HG03521 (cell line): ENCODE measurements around the gene KRTCAP2.
"Not testable (repeated sequence)": the region's sequence is repeated elsewhere in the genome, so short reads cannot be mapped to it uniquely, and the experiment has no call there.

Source experiments
- ATAC-seq: cut with Tn5 transposase; IDR thresholded peaks from one replicate; pipeline ENCODE4 v1.9.1; 2021; ENCODE audit warnings: mild to moderate bottlenecking, moderate library complexity; ENCODE audit not compliant: unreplicated experiment

The KRTCAP2 gene

DNA sequence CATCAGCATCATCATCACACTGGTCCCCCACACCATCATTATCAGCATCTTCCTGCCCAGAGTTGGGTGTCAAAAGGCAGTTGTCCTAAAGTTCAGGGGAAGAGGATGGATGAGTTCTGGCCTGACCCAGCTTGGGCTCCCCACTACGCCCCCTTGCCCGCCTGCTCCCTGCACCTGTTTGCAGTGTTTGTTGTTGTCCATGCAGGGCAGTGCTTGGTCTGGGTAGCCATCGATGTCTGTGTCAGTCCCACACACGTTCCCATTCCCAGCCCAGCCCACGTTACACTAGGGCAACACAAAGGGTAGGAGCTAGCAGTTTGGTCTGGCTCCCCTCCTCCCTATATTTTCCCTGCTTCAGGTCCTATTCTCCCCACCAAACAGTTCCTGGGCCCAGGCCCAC lies 27.8 kb upstream of the KRTCAP2 start:
- no peak for ATAC-seq

- no peak for ATAC-seq
These were observed 26.7 kb upstream of the KRTCAP2 start for GRCh38 chr1:155199792-155200191.

- no peak for ATAC-seq
These were observed 25.4 kb upstream of the KRTCAP2 start for GRCh38 chr1:155198547-155198906.

DNA sequence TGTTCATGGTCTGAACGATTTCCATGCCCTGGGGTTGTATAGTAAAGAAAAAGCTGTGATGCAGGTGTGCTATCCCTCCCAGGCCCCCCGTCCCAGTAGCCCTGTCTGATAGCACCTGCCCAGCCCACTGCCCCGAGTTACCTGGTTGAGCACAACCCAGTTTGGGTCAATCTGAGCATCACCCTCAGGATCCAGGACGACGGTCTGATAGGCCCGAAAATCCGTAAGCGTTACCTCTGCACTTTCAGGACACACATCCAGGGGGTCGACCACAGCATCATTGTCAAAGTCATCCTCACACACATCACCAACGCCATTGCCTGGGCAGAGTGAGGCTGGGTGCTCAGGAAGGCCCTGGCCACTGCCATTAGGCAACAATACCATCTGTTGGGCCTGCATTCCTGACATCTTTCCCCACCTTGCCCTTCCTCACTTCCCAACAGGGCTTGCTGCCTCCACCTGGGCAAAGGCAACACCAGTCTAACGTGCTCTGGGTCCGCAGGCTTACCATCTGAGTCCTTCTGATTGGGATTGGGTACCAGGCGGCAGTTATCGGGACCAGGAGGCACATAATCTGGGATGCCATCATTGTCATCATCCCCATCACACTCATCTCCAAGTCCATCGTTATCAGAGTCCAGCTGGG lies 24.9 kb upstream of the KRTCAP2 start:
- no peak for ATAC-seq

GRCh38 chr1:155196893-155197638 lies 24.0 kb upstream of the KRTCAP2 start:
- no peak for ATAC-seq

DNA sequence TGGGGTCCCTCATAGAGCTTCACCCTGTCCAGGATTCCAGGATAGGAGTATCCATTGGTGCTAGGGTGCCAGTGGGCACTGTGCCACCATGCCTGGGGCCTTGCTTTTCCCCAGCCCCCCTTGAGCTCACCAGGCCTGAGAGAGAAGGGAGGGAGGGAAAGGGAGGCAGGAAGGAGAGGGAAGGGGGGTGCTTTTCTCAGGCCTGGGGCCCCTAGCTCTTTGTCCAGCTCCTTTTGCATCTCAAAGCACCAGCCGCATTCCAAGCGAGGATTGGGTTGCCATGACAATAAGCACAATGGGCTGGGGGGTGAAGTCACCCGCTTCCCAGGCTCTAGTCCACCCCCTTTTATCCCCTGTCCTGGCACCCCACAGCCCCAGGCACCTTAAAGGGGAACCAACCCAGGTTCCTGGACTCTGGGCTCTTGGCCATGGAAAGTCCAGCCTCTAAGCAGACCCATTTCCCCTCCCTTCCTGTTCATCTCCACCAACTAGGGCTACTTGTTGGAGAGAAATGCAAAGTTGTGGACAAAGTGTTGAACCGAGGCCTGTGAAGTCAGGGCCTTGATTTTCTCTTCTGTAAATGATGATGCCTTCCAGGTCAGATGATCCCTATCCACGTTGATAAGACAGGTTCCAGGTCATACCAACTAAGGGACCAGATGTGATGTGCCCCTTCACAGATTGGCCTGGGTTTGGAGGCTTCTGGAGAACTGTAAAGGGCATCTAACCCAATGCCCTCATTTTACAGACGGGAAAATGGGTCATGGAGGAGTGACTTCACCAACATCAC lies 23.2 kb upstream of the KRTCAP2 start:
- ATAC-seq: no peak

DNA sequence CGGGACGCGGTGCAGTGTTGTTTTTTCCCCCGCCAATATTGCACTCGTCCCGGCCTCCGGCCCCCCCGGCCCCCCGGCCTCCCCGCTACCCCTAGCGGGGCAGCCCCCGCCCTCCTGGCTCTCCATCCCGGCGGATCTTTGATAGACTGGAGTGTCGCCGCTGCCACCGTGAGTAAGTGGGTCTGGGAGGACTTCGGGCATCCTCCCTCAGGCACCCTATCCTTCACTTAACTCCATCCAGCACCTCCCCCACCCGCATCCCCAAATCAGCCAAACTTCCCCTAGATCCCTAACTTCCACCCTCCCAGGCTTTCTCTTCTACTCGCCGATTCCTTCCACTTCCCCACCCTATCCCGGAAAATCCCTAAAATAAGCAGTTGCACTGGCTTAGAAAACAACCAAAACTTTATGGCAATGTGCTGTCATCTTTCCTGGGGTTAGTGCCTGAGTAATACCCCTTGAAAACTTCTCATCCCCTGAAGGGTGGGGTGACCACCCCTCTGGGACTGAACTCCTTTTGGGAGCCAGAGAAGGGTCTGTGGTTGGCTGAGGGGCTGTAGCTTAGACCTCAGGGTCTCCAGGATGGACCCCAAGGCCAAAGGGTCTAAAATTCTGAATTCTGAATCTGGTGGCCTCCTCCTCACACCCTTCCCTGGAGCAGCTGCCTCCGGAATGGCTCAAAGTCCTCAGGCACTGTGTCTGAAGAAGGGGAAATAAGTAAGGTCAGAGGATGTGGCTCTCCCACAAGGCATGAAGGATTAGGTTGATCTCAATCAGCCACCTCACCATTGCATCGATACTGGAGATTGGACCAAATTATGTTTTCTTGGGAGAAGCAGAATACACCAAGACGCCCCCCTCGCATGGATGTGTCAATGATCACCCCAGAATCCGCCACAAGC lies 22.3 kb upstream of the KRTCAP2 start:
- ATAC-seq: no peak

DNA sequence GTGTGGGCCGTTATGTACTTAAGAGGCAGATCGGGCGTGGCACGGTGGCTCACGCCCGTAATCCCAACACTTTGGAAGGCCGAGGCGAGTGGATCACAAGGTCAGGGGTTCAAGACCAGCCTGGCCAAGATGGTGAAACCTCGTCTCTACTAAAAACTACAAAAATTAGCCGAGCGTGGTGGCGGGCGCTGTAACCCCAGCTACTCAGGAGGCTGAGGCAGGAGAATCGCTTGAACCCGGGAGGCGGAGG lies 20.8 kb upstream of the KRTCAP2 start:
- not testable (repeated sequence) for ATAC-seq

GRCh38 chr1:155193275-155193990 lies 20.3 kb upstream of the KRTCAP2 start:
- peak; percentile 56 for ATAC-seq

DNA sequence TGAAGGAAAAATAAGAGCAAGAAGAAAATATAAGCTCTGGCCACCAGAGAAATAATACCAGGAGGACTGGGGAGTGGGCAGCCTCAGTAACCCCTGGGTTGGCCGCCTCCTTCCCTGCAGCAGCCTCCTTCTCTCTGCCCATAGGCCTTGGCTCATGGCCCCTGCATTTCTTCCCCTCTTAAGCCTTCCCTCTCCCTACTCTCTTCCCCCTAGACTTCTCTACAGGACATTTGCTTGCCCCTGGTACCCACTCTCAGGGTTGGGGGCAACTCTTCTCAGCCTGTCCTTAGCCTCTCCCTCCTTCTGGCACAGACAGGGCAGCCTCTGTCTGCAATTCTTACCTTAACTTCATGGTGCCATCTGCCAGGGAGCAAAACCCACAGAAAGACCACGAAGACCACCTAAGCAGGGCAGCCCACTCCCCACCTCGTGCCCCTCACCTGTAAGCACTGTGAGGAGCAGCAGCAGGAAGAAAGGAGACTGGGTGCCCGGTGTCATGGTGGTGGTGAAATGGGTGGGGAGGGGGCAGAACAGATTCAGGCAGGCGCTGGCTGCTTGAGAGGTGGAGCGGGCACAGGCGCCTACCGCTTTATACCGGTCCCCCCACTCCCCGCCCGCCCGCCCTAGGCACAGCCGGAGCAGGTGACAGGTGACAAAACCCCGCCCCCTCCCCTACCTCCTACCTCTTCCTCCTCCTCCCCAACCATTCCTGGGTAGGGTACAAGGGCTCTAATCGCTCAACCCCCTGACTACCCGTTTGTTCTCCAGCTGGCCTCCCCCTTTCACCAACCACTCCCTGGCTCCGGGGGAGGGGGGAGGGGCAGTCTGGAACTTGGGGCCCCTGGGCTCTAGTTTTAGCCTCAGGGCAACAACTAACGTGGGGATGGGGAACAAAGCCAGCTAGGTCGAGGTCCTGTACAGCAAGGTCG lies 19.5 kb upstream of the KRTCAP2 start:
- no peak for ATAC-seq

DNA sequence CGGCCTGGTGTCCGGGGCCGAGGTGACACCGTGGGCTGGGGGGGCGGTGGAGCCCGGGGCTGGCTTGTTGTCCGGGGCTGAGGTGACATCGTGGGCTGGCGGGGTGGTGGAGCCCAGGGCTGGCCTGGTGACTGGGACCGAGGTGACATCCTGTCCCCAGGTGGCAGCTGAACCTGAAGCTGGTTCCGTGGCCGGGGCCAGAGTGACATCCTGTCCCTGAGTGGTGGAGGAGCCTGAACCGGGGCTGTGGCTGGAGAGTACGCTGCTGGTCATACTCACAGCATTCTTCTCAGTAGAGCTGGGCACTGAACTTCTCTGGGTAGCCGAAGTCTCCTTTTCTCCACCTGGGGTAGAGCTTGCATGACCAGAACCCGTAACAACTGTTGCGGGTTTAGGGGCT lies 18.8 kb upstream of the KRTCAP2 start:
- no peak for ATAC-seq

GRCh38 chr1:155189926-155190325 lies 16.8 kb upstream of the KRTCAP2 start:
- ATAC-seq: not testable (repeated sequence)

- ATAC-seq: no peak
These were observed 15.2 kb upstream of the KRTCAP2 start for GRCh38 chr1:155188268-155188667.

- ATAC-seq: no peak
These were observed 14.4 kb upstream of the KRTCAP2 start for GRCh38 chr1:155187456-155187891.

- ATAC-seq: no peak
These were observed 13.8 kb upstream of the KRTCAP2 start for GRCh38 chr1:155186794-155187455.

DNA sequence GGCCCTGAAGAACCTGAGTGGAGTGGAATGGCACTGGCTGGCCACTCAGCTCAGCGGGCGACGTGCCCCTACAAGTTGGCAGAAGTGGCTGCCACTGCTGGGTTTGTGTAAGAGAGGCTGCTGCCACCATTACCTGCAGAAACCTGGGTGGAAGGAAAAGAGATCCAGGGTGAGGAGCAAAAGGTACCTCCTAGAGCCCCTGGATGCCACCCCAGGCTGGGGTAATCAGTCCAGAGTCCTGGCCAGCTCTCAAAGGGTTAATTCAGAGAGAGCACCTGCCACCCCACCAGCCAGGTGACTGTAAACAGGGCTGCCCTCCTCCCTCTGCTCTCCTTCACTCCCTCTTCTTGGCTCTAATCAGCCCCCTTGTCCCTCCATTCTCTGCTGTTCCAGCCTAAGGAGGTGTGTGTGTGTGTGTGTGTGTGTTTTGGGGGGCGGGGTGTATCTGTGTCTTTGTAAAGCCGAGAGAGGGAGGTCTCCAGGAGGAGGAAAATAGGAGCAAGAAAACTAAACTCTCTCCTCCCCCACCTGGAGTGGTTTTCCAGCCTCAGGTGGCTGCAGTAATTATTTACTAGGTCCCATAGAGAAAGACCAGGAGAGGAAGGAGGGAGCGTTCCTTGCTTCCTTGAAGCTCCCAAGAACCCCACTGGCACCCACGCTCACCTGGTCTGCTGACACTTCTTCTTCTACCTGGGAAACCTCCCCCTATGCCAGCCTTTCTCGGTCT lies 13.1 kb upstream of the KRTCAP2 start:
- no peak for ATAC-seq

GRCh38 chr1:155185783-155186066 lies 12.6 kb upstream of the KRTCAP2 start:
- ATAC-seq: no peak
